Thyroid gland (tissue), 4 donors: ENCODE results near the gene GCNT3. TPM values are rescaled to one million over a fixed set of nuclear protein-coding genes. Genes with fewer than 3 reads are reported as not detected.

Experiments used
- DNase-seq, 2 donors: peaks; one replicate each; pipeline ENCODE4 v3.0.0-alpha.2; 2019
- H3K27ac ChIP-seq, 3 donors: fragments of 200-600 bp; sonication (generic); 1 replicate in 2 of 3; 2 replicates in 1 of 3; pipeline ENCODE4 v1.5.1; 2016 to 2019; ENCODE audit warnings: mild to moderate bottlenecking in 1 of 3, moderate library complexity in 1 of 3
- H3K27me3 ChIP-seq: fragments of 200-600 bp; sonication (generic); one replicate; pipeline ENCODE4 v1.5.1; 2019
- H3K36me3 ChIP-seq, 2 donors: fragments of 200-600 bp; sonication (generic); one replicate each; pipeline ENCODE4 v1.5.1; 2016 to 2019
- H3K4me1 ChIP-seq, 2 donors: fragments of 200-600 bp; sonication (generic); one replicate each; pipeline ENCODE4 v1.5.1; 2017 to 2019
- H3K4me3 ChIP-seq, 3 donors: fragments of 200-600 bp; sonication (generic); replicated peaks in 1 of 3; 1 replicate in 2 of 3; 2 replicates in 1 of 3; pipeline ENCODE4 v1.5.1; 2016; ENCODE audit warnings: mild to moderate bottlenecking in 1 of 3
- H3K9me3 ChIP-seq: fragments of 200-600 bp; sonication (generic); one replicate; pipeline ENCODE4 v1.5.1; 2017
- POLR2A ChIP-seq, 2 donors: fragments of 450-650 bp; IDR thresholded peaks; one replicate each; pipeline ENCODE4 v1.6.1; 2017; ENCODE audit warnings: antibody characterized with exemption in 2 of 2, mild to moderate bottlenecking in 2 of 2, moderate library complexity in 1 of 2
- WGBS, 2 donors: methylation state at CpG; one replicate each; pipeline ENCODE4 v1.1.5; 2017; 5-methylcytosine and 5-hydroxymethylcytosine counted together
- intact Hi-C: fragments of 100-400 bp; cut with DNase I; formaldehyde crosslinking; loops from one replicate; pipeline ENCODE4 v1.15.1; 2023
- total RNA-seq, 4 donors: library from RNA; depleted of rRNA; stranded (reverse); fragments of >200 nt; gene quantifications; one replicate each; pipeline ENCODE4 v1.2.3, GENCODE V29; 2016
- TF ChIP-seq, protein P1 (sequence below), 6 experiments: fragments of 200-600 bp in 3 of 6; fragments of 450-650 bp in 3 of 6; sonication (generic) in 3 of 6; IDR thresholded peaks; one replicate each; pipeline ENCODE4 v1.5.1; 2016 to 2019; ENCODE audit warnings: antibody characterized with exemption in 6 of 6, mild to moderate bottlenecking in 2 of 6, inconsistent platforms in 1 of 6, moderate library complexity in 1 of 6

Gene GCNT3
- total RNA-seq, 4 donors from 2014 or later, result 0.13 to 2.2 (median 2.1) TPM; not detected in 1

DNA sequence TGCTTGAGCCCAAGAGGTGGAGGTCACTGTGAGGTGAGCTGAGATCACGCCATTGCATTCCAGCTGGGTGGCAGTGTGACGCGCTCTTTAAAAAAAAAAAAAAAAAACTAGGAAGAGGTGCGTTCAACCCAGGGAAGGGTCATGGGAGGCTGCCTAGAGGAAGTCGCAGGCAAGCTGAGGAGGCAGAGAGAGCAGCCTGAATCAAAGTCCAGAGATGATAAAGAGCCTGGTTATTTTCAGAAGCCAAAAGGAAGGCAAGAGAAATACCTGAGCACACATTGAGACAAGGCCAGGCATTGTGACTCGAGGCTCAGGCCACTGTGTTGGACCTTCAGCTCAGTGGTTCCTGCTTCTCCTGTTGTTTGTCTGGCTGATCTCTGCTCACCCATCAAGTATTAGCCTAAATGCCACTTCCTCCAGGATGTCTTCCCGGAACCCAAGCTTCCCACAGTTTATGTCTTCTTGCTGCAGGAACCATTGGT lies 16.1 kb upstream of the GCNT3 start:
- TF ChIP-seq, protein P1, sequence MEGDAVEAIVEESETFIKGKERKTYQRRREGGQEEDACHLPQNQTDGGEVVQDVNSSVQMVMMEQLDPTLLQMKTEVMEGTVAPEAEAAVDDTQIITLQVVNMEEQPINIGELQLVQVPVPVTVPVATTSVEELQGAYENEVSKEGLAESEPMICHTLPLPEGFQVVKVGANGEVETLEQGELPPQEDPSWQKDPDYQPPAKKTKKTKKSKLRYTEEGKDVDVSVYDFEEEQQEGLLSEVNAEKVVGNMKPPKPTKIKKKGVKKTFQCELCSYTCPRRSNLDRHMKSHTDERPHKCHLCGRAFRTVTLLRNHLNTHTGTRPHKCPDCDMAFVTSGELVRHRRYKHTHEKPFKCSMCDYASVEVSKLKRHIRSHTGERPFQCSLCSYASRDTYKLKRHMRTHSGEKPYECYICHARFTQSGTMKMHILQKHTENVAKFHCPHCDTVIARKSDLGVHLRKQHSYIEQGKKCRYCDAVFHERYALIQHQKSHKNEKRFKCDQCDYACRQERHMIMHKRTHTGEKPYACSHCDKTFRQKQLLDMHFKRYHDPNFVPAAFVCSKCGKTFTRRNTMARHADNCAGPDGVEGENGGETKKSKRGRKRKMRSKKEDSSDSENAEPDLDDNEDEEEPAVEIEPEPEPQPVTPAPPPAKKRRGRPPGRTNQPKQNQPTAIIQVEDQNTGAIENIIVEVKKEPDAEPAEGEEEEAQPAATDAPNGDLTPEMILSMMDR (IDR thresholded peaks at IDR 0.05), result no peak
- no peak for TF ChIP-seq POLR2A (IDR thresholded peaks at IDR 0.05)
- H3K9me3 ChIP-seq, result no peaks in the 10 kb centered on the region
- H3K4me1 ChIP-seq, result peaks cover 5 to 9% of the 10 kb centered on the region in 2 donors
- no peaks in the 10 kb centered on the region for H3K27me3 ChIP-seq
- no peak for DNase-seq
- 79 to 83% methylated on average over 7 of the region's 7 CpGs for WGBS, 2 donors
- H3K4me3 ChIP-seq, result no peak overlapping the region
- H3K36me3 ChIP-seq, result no peaks in the 10 kb centered on the region
- H3K27ac ChIP-seq, result peak overlapping the region; percentile 51 to 90 (median 69)
- intact Hi-C loops, result no loop called here

DNA sequence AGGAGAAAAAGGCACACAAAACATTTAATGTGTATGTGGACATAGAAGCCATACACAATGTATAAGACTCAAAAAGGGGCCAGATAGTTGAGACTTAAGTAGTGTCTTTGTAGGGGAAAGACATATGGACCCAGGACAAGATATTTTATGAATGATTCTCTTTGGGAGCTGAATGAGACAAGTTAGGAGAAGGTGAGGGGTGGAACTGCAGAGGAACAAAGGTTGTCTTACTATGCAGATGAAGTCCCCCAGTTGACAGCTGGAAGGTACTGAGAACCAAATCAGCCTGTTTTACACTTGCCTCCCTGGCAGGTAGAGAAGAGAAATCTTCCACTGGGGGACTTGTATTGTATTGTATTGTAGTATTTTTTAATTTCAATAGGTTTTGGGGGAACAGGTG lies 14.9 kb upstream of the GCNT3 start:
- Histone ChIP-seq H3K27me3 (no peaks in the 10 kb centered on the region), H3K36me3 (no peaks in the 10 kb centered on the region), H3K4me3 (no peak overlapping the region), H3K27ac (no peak overlapping the region), H3K9me3 (no peaks in the 10 kb centered on the region), H3K4me1 (peaks cover 5 to 9% of the 10 kb centered on the region in 2 donors)
- intact Hi-C loops, result no loop called here
- TF ChIP-seq POLR2A (IDR thresholded peaks at IDR 0.05), result no peak
- TF ChIP-seq, protein P1 (IDR thresholded peaks at IDR 0.05), result no peak
- no peak for DNase-seq

DNA sequence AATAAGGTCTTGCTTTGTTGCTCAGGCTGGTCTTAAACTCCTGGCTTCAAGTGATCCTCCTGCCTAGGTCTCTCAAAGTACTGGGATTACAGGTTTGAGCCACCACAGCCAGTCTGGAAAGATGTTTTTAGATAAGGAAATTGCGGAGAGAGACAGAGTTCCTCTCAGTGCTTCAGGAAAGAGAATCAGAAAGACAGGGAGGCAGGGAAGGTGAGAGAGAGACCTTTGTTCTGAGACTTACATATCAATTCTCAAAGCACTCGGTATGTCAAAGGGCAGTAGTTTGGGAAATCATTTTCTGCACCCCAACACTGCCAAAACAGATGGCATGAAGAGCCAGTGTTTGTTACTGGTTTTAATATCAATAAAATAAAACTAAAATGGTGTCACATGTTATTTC lies 13.1 kb upstream of the GCNT3 start:
- intact Hi-C loops, result no loop called here
- Histone ChIP-seq H3K27me3 (no peaks in the 10 kb centered on the region), H3K4me3 (no peak overlapping the region), H3K27ac (no peak overlapping the region), H3K4me1 (peaks cover 5 to 9% of the 10 kb centered on the region in 2 donors), H3K36me3 (no peaks in the 10 kb centered on the region), H3K9me3 (no peaks in the 10 kb centered on the region)
- no peak for DNase-seq
- WGBS, 2 donors, result 93 to 95% methylated on average over 2 of the region's 2 CpGs
- TF ChIP-seq, protein P1 (IDR thresholded peaks at IDR 0.05), result no peak
- no peak for TF ChIP-seq POLR2A (IDR thresholded peaks at IDR 0.05)

DNA sequence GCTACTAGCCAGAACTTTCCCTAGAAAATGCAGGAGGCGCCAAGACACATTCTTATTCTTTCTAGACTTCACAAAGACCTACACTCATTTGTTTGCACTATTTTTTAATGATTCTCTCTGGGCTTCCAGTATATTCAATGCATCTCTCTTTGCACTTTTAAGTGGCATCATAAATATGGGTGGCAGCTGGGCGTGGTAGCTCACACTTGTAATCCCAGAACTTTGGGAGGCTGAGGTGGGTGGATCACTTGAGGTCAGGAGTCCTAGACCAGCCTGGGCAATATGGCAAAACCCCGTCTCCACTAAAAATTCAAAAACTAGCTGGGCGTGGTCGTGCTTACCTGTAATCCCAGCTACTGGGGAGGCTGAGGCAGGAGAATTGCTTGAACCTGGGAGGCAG lies 5.6 kb upstream of the GCNT3 start:
- Histone ChIP-seq H3K27me3 (no peaks in the 10 kb centered on the region), H3K36me3 (no peaks in the 10 kb centered on the region), H3K4me1 (no peaks in the 10 kb centered on the region), H3K4me3 (no peak overlapping the region), H3K9me3 (no peaks in the 10 kb centered on the region), H3K27ac (no peak overlapping the region)
- no peak for DNase-seq
- TF ChIP-seq, protein P1 (IDR thresholded peaks at IDR 0.05), result no peak
- no peak for TF ChIP-seq POLR2A (IDR thresholded peaks at IDR 0.05)
- intact Hi-C loops, result no loop called here
- WGBS, 2 donors, result 58 to 59% methylated on average over 5 of the region's 5 CpGs

DNA sequence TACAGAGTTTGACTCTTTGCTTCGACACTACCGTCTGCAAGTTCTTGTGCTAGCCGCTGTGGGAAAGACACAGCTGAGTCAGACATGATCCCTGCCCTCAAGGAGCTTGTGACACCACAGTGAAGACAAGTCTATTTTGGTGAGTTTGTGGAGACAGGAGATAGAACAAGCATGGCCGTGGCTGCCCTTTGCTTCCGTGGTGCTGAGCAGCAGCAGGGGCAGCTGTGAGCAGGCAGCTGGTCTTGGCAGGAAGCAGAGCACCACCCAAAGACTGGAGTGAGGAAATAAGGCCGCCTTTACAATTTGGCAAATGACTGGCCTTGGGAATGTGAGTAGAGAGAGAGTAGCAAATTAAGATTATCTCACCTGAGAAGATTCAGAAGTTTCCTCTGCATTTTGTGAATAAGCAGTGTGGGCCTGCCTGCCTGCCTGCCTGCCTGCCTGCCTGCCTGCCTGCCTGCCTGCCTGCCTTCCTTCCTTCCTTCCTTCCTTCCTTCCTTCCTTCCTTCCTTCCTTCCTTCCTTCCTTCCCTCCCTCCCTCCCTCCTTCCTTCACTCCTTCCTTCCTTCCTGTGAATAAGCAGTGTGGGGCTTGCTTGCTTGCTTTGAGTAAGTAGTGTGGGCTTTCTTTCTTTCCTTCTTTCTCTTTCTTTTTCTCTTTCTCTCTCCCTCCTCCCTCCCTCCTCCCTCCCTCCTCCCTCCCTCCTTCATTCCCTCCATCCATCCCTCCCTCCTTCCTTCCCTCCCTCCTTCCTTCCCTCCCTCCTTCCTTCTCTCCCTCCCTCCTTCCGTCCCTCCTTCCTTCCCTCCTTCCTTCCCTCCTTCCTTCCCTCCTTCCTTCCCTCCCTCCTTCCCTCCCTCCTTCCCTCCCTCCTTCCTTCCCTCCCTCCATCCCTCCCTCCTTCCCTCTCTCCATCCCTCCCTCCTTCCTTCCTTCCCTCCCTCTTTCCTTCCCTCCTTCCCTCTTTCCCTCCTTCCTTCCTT lies 1.6 kb upstream of the GCNT3 start:
- Histone ChIP-seq H3K27me3 (no peaks in the 10 kb centered on the region), H3K4me3 (no peak overlapping the region), H3K27ac (no peak overlapping the region), H3K4me1 (peaks cover 1 to 2% of the 10 kb centered on the region in 2 donors), H3K9me3 (no peaks in the 10 kb centered on the region), H3K36me3 (no peaks in the 10 kb centered on the region)
- no peak for TF ChIP-seq POLR2A (IDR thresholded peaks at IDR 0.05)
- TF ChIP-seq, protein P1 (IDR thresholded peaks at IDR 0.05), result no peak
- DNase-seq, result no peak
- intact Hi-C loops, result loop anchor here (10.0 kb wide), 1 partner anchor 75 kb away; no protein-coding TSS in a partner anchor
- WGBS, 2 donors, result 84 to 85% methylated on average over 6 of the region's 7 CpGs
